Body of pancreas (tissue), 4 donors: Measurements from ENCODE around the gene ESYT2.

Source experiments
- CTCF ChIP-seq, 7 experiments: fragments of 450-650 bp in 4 of 7; fragments of 200-600 bp in 3 of 7; sonication (generic) in 3 of 7; IDR thresholded peaks; one replicate each; pipeline ENCODE4 v1.5.1; 2016 to 2019; ENCODE audit warnings: antibody characterized with exemption in 7 of 7
- POLR2A ChIP-seq, 3 donors: fragments of 450-650 bp; IDR thresholded peaks; one replicate each; pipeline ENCODE4 v1.6.1; 2016; ENCODE audit warnings: antibody characterized with exemption in 3 of 3, mild to moderate bottlenecking in 2 of 3

GRCh38 chr7:158724658-158725505, 104.4 kb downstream of the ESYT2 start:
- TF ChIP-seq CTCF (IDR thresholded peaks at IDR 0.05) (no peak), POLR2A (IDR thresholded peaks at IDR 0.05) (no peak)
